Stimulated activated CD8-positive, alpha-beta memory T cell treated with anti-CD3 and anti-CD28 coated beads, Interleukin-4, amount 100 ng/mL, for 48 hours (primary cell): Measurements from ENCODE around the gene COL27A1.
"Not testable (repeated sequence)": the region's sequence is repeated elsewhere in the genome, so short reads cannot be mapped to it uniquely, and the experiment has no call there.

Experiments used
- DNase-seq: peaks from one replicate; pipeline ENCODE4 v3.0.0-alpha.2; 2020

The COL27A1 gene

GRCh38 chr9:114185570-114186490 is 30.5 kb downstream of the COL27A1 start:
- no peak for DNase-seq

GRCh38 chr9:114186605-114187289 is 31.4 kb downstream of the COL27A1 start:
- DNase-seq: no peak

DNA sequence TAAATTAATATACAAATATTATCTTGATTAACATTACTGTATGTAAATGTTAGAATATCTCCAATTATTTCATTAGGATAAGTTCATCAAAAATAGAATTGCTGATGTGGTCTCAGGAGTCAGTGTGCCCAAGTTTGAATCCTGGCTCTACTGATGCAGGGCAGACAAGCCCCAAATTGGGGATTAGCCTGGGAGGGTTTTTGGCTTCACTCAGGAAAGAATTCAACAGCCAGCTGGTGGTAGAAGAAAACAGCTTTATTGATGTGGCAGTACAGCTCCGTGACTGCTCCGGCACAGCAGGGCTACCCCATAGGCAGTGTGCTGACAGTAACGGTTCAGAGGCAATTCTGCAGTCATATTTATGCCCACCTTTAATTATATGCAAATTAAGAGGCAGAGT is 32.5 kb downstream of the COL27A1 start:
- no peak for DNase-seq

GRCh38 chr9:114189823-114190562 is 34.7 kb downstream of the COL27A1 start:
- no peak for DNase-seq

DNA sequence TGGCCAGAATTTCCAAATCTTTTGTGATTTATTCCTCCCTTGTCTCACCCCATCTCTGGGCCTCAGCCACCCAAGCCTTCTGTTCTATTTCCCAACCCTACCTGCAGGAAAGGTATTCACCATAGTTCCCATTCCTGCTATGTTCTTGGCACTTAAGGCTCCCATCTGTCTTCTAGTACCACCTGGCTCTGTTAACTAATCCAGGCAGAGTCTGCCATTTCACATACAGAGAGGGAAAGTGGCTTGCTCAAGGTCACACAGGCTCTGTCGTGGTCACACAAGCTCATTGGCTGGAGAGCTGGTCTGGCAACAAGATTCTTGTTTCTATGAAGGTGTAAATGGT is 35.2 kb downstream of the COL27A1 start:
- no peak for DNase-seq

GRCh38 chr9:114191402-114191801 is 36.1 kb downstream of the COL27A1 start:
- DNase-seq: not testable (repeated sequence)

DNA sequence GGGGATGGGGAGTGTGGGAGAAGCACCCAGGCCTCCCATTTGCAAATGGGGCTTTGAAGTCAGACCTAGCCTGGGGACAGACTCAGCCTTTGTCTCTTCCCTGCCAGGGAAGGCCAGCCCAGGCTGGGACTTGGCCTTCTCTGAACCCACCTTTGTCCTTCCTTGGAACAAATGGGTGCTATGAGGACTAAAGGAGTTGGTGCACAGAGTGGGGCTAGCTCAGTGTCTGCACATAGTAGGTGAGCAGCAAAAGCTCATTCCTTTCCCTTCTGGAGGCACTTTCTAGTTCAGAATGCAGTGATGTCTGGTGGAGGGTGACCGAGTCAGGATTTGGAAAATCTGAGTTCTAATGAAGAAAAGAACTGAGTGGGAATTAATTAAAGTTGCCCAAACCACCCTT is 37.2 kb downstream of the COL27A1 start:
- DNase-seq: no peak

GRCh38 chr9:114193090-114193489 is 37.8 kb downstream of the COL27A1 start:
- DNase-seq: no peak

DNA sequence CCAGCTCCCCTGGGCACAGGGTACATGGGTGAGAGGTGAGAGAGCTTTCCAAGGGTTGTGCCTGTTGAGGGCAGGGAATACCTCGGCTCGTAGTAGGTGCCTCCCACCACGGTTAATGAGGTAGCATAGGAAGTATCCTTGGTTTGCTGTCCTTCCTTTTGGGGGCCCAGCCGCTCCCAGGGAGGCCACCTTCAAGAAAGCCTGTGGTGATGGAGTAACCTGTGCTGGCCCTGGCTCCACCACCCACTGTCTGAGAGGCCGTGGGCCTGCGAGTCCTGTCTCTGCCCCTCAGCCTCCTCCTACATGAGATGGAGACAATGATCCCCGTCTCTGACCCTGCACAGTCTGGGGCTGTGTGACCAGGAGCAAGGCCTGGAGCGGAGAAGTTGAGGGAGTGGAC is 40.8 kb downstream of the COL27A1 start:
- DNase-seq: no peak

GRCh38 chr9:114196979-114197622 is 41.8 kb downstream of the COL27A1 start:
- no peak for DNase-seq

DNA sequence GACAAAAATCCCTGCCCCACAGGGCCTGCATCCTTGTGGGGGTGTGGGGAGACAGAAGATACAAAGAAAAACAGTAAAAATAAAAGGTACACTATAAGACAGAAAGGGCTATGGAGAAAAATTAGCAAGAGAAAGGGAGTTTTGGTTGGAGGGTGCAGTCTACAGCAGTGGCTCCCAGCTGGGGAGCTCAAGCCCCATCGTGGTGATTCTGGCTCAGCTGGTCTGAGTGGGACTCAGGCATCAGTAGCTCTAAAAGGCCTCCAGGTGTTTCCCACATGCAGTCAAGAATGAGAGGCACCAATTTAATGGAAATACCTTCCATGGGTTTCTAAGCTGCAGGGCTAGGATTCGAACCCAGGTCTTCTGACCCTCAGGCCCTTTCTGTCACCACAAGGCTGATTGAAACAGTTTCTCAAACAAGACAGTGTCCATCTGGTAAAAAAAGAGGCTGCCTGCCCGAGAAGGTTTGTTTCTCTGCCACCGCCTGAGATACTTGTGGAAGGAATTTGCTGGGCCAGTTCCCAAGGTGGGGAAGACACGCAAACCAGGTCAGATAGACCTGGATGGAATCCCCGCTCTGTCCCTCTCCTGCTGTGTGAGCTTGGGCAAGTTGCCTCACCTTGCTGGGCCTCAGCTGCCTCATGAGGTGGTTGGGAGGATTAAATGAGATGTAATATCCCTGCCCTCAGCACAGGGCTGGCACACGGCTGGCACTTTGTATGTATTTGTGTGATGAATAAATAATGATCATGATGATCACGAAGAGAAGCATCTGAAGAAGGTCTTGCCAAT is 43.1 kb downstream of the COL27A1 start:
- DNase-seq: no peak

- no peak for DNase-seq
These were observed 45.5 kb downstream of the COL27A1 start for GRCh38 chr9:114200721-114201300.

DNA sequence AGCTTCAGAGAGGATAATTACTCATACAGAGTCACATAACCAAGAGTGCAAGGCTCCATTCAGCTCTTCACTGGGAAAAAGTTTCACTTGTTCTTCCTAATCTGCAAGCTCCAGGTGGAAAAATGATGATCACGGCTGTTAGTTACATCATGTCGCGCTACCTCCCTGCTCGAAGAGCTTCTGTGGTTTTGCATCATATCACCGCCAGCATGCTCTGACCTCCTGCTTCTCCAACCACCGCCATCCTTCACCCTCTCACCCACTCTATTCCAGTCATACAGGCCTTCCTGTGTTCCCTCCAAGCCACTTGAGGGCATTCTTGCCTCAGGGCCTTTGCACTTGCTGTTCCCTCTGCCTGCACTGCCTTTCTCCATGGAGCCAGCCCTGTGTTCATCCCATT is 47.1 kb downstream of the COL27A1 start:
- no peak for DNase-seq

- no peak for DNase-seq
These were observed 47.5 kb downstream of the COL27A1 start for GRCh38 chr9:114202849-114203248.

GRCh38 chr9:114203410-114204140 is 48.2 kb downstream of the COL27A1 start:
- no peak for DNase-seq

GRCh38 chr9:114204265-114204664 is 48.9 kb downstream of the COL27A1 start:
- DNase-seq: no peak

DNA sequence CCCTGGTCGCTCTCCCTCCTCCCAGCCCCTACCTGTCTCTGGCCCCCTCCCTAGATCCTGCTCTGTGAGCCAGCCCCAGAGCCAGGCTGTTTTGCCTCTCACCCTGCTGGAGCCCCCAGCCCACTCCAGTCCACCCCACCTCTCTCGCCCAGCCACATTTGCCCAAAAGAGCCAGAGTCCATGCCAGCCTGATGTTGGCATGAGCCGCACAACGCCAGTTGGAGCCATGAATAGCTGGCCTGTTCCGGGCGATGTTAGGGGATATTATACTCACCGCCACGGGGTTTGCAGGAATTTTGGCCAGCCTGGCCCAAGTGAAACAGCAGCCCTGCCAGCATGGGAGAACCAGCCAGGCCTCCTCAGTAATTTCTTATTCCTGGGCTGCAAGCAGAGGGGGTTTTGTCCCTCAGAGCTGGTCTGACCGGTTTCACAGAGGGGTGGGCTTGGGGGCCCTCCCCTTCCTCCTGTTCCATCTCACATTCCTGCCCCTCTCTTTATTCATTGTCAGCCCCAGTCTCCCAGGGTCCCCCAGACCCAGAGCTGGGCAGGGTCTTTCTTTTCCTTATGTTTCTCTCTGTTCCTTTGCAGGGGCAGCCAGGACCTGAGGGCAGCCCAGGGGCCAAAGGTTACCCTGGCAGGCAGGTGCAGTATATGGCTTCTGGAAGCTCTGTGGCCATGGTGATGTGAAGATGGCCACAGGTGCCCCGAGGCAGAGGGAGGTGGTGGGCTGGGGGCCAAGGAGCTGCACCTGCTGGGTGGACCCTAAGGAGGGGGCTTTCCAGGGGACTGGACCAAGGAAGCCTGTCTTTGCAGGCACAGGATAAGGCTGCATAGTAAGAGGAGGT is 50.1 kb downstream of the COL27A1 start:
- no peak for DNase-seq

- no peak for DNase-seq
These were observed 51.0 kb downstream of the COL27A1 start for GRCh38 chr9:114206221-114206789.

- no peak for DNase-seq
These were observed 51.9 kb downstream of the COL27A1 start for GRCh38 chr9:114207034-114207810.
